Activated naive CD8-positive, alpha-beta T cell (primary cell): ENCODE measurements around the gene LPCAT1.
"Not testable (repeated sequence)": the region's sequence is repeated elsewhere in the genome, so short reads cannot be mapped to it uniquely, and the experiment has no call there.

Source experiments
- H3K27ac Mint-ChIP-seq: one replicate; pipeline ENCODE4 v1.8.0; 2021; ENCODE audit warnings: mixed read lengths
- H3K27me3 Mint-ChIP-seq: one replicate; pipeline ENCODE4 v1.8.0; 2021; ENCODE audit warnings: mixed read lengths
- H3K36me3 Mint-ChIP-seq: one replicate; pipeline ENCODE4 v1.8.0; 2021; ENCODE audit warnings: mixed read lengths
- H3K4me1 Mint-ChIP-seq: one replicate; pipeline ENCODE4 v1.8.0; 2021; ENCODE audit warnings: low read depth, mixed read lengths
- H3K4me3 Mint-ChIP-seq: one replicate; pipeline ENCODE4 v1.8.0; 2021; ENCODE audit warnings: mild to moderate bottlenecking, mixed read lengths
- H3K9me3 Mint-ChIP-seq: one replicate; pipeline ENCODE4 v1.8.0; 2021; ENCODE audit warnings: low read depth, mixed read lengths

Gene LPCAT1

GRCh38 chr5:1431021-1431811 lies 92.5 kb downstream of the LPCAT1 start:
- Mint-ChIP-seq H3K9me3 (peaks cover 24% of the 10 kb centered on the region), H3K27me3 (peaks cover 1% of the 10 kb centered on the region), H3K4me3 (no peak overlapping the region), H3K4me1 (no peaks in the 10 kb centered on the region), H3K27ac (no peak overlapping the region), H3K36me3 (peaks cover 8% of the 10 kb centered on the region)

GRCh38 chr5:1430121-1430795 lies 93.5 kb downstream of the LPCAT1 start:
- no peak overlapping the region for H3K27ac Mint-ChIP-seq
- H3K9me3 Mint-ChIP-seq: peaks cover 24% of the 10 kb centered on the region
- no peak overlapping the region for H3K4me3 Mint-ChIP-seq
- peaks cover 1% of the 10 kb centered on the region for H3K27me3 Mint-ChIP-seq
- H3K4me1 Mint-ChIP-seq: no peaks in the 10 kb centered on the region
- H3K36me3 Mint-ChIP-seq: peaks cover 8% of the 10 kb centered on the region

DNA sequence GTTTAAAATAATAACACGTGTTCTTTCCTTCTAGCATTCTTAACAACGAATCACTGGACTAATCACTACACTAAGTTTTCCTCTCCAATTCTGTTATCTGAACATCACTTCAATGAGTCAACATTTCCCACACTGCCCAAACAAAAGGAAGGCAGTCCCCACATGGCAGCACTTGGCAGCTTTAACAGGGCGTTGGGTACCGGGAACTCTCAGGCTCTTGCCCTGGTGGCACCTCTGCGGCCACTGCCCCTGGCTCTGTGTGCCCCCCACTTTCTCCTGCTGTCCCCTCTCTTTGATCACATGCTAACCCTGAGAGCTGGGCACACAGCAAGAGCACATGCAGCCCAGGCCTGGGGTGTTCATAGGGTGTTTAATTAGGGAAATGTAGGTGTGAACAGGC lies 94.3 kb downstream of the LPCAT1 start:
- no peak overlapping the region for H3K4me3 Mint-ChIP-seq
- H3K36me3 Mint-ChIP-seq: peaks cover 8% of the 10 kb centered on the region
- H3K4me1 Mint-ChIP-seq: no peaks in the 10 kb centered on the region
- H3K9me3 Mint-ChIP-seq: peaks cover 24% of the 10 kb centered on the region
- H3K27ac Mint-ChIP-seq: no peak overlapping the region
- H3K27me3 Mint-ChIP-seq: peaks cover 1% of the 10 kb centered on the region

- peaks cover 4% of the 10 kb centered on the region for H3K27me3 Mint-ChIP-seq
Observed at GRCh38 chr5:1429066-1429465, 94.7 kb downstream of the LPCAT1 start.

GRCh38 chr5:1428107-1428506 lies 95.7 kb downstream of the LPCAT1 start:
- Mint-ChIP-seq H3K4me3 (no peak overlapping the region), H3K36me3 (peaks cover 8% of the 10 kb centered on the region), H3K27me3 (peaks cover 4% of the 10 kb centered on the region), H3K9me3 (peaks cover 24% of the 10 kb centered on the region), H3K27ac (no peak overlapping the region), H3K4me1 (no peaks in the 10 kb centered on the region)

More at GRCh38 chr5:1429066-1429465, 94.7 kb downstream of the LPCAT1 start:
- Mint-ChIP-seq H3K9me3 (peaks cover 24% of the 10 kb centered on the region), H3K4me1 (no peaks in the 10 kb centered on the region), H3K27ac (no peak overlapping the region), H3K4me3 (no peak overlapping the region), H3K36me3 (peaks cover 8% of the 10 kb centered on the region)

- Mint-ChIP-seq H3K4me1 (no peaks in the 10 kb centered on the region), H3K36me3 (peaks cover 8% of the 10 kb centered on the region), H3K27me3 (peaks cover 4% of the 10 kb centered on the region), H3K4me3 (no peak overlapping the region), H3K27ac (no peak overlapping the region), H3K9me3 (peaks cover 24% of the 10 kb centered on the region)
Observed at GRCh38 chr5:1424716-1425115, 99.0 kb downstream of the LPCAT1 start.

GRCh38 chr5:1423901-1424603 lies 99.7 kb downstream of the LPCAT1 start:
- peaks cover 20% of the 10 kb centered on the region for H3K9me3 Mint-ChIP-seq
- peaks cover 4% of the 10 kb centered on the region for H3K27me3 Mint-ChIP-seq
- no peak overlapping the region for H3K4me3 Mint-ChIP-seq
- no peaks in the 10 kb centered on the region for H3K4me1 Mint-ChIP-seq
- H3K27ac Mint-ChIP-seq: no peak overlapping the region
- H3K36me3 Mint-ChIP-seq: peaks cover 5% of the 10 kb centered on the region

- peaks cover 12% of the 10 kb centered on the region for H3K9me3 Mint-ChIP-seq
- H3K27me3 Mint-ChIP-seq, H3K4me1 Mint-ChIP-seq, H3K4me3 Mint-ChIP-seq, H3K36me3 Mint-ChIP-seq, H3K27ac Mint-ChIP-seq: not testable (repeated sequence)
Observed at GRCh38 chr5:1422522-1422921, 101.2 kb downstream of the LPCAT1 start.

GRCh38 chr5:1421521-1422341 lies 102.0 kb downstream of the LPCAT1 start:
- H3K36me3 Mint-ChIP-seq: no peaks in the 10 kb centered on the region
- no peak overlapping the region for H3K4me3 Mint-ChIP-seq
- peaks cover 4% of the 10 kb centered on the region for H3K9me3 Mint-ChIP-seq
- no peaks in the 10 kb centered on the region for H3K4me1 Mint-ChIP-seq
- H3K27ac Mint-ChIP-seq: no peak overlapping the region
- H3K27me3 Mint-ChIP-seq: peaks cover 3% of the 10 kb centered on the region

DNA sequence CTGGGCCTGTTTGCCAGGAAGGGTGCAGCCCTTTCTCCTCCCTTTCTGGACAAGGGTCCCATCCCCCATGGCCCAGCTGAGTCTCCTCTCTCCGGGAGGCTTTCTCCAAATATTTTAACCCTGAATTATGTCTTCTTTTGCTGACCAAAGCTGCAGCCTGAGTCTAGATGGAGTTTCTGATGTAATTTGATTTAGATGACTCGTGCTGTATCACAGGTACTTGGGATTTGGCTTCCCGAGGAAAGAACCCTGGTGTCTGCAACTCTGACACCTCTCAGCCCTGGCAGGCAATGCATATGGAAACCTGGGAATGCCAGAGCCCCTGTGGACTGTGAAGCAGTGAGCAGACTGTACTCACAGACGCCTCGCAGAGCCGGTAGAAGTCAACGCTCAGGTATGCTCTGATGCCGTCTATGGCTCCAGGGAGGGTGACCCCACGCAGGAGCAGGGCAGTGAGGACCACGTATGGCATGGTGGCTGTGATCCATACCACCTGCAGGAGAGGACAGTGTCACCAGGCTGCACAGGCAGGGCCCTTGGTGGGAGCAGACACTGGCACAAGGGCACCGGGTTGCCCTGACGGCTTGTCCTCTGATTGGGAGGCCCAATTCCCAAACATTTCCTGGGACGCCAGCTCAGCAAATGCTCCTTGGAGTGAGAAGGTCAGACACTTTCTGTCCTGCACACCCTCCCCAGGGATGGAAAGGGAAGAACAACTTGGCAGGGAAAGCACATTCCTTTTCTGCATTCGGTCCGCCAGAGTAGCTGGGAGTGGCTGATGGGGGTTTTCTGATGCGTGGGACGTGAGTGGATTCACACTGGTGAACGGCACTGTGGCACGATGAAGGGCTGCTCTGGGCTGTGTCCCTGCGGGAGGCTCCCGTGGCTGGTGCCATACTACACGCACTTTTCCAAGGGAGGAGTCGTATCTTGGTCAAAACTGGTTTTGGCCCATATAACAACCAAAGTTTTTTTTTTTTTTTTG lies 103.3 kb downstream of the LPCAT1 start:
- no peaks in the 10 kb centered on the region for H3K9me3 Mint-ChIP-seq
- H3K36me3 Mint-ChIP-seq: no peaks in the 10 kb centered on the region
- no peak overlapping the region for H3K4me3 Mint-ChIP-seq

DNA sequence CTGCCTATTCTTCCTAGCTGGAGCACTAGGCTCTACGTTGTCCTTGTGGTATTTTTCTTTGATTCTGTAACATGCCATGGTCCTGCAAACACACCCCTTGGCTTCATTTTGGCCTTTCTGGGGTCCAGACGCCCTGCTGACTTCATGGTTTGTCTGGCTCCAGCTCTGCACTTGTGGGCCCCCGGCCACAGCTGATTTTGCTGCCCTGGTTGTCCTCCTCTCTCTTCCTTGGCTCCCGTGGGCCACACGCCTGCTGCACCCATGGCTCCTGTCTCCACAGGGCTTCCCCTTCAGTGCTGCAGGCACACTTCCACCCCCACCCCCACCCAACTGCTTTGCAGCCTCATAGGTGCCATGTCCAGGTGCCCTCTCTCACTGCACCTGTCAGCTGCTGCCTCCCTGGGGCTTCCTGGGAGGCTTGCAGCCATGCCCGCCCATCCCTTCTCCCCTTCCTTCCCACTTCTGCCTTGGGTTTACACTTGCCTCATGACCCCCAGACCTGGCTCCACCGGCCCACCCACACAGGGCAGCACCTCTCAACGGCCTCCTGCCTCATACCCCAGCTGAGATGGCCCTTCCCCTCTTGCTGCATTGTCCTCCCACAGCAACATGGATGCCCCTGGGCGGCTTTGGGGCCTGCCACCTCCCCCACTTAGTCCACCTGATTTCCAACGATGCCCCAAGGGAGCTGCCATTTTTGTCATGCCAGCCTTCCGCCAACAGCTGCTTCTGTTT lies 104.1 kb downstream of the LPCAT1 start:
- H3K27me3 Mint-ChIP-seq: peaks cover 3% of the 10 kb centered on the region
- no peaks in the 10 kb centered on the region for H3K9me3 Mint-ChIP-seq
- no peaks in the 10 kb centered on the region for H3K36me3 Mint-ChIP-seq
- no peak overlapping the region for H3K4me3 Mint-ChIP-seq
- H3K27ac Mint-ChIP-seq: no peak overlapping the region
- H3K4me1 Mint-ChIP-seq: no peaks in the 10 kb centered on the region

More for the DNA sequence above, 103.3 kb downstream of the LPCAT1 start:
- peaks cover 3% of the 10 kb centered on the region for H3K27me3 Mint-ChIP-seq
- H3K4me1 Mint-ChIP-seq: no peaks in the 10 kb centered on the region
- no peak overlapping the region for H3K27ac Mint-ChIP-seq

DNA sequence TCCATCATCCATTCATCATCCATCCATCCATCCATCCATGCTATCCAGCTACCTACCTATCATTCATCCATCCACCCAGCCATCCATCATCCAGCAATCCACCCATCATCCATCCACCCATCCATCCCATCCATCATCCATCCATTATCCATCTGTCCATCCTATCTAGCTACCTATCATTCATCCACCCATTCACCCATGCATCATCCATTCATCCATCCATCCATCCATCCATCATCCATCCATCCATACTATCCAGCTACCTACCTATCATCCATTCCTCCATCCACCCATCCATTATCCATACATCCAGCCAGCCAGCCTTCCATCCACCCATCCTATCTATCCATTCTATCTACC lies 104.9 kb downstream of the LPCAT1 start:
- no peaks in the 10 kb centered on the region for H3K36me3 Mint-ChIP-seq
- no peaks in the 10 kb centered on the region for H3K4me1 Mint-ChIP-seq
- no peaks in the 10 kb centered on the region for H3K9me3 Mint-ChIP-seq
- no peaks in the 10 kb centered on the region for H3K27me3 Mint-ChIP-seq
- no peak overlapping the region for H3K4me3 Mint-ChIP-seq
- no peak overlapping the region for H3K27ac Mint-ChIP-seq

DNA sequence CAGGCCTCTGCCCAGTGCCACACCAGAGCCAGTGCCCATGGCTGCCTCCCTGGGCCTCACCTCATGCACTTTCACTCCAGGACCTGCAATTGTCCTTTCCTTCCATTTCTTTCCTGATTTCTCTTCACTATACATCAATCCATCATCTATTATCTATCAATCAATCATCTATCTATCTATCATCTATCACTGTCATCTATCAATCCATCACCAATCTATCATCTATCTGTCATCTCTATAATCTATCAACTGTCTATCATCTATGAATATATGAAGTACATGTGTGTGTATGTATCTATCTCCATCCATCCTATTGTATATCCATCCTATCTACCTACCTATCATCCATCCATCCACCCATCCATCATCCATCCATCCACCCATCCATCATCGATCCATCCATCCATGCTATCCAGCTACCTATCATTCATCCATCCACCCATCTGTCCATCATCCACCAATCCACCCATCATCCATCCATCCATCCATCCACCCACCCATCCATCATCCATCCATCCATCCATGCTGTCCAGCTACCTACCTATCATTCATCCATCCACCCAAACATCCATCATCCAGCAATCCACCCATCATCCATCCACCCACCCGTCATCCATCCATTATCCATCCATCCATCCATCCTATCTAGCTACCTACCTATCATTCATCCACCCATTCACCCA lies 105.4 kb downstream of the LPCAT1 start:
- Mint-ChIP-seq H3K4me1 (no peaks in the 10 kb centered on the region), H3K4me3 (no peak overlapping the region), H3K9me3 (no peaks in the 10 kb centered on the region), H3K36me3 (no peaks in the 10 kb centered on the region), H3K27me3 (no peaks in the 10 kb centered on the region), H3K27ac (no peak overlapping the region)
